ENCODE data around the gene C1QTNF7. TPM values are rescaled to one million over a fixed set of nuclear protein-coding genes. Genes with fewer than 3 reads are reported as not detected.

The C1QTNF7 gene
- total and polyA plus RNA-seq, 8 donors = 2.1 to 17.8 (median 14.8) TPM

- Histone ChIP-seq H3K4me3 (no peak overlapping the region), H3K27ac (no peak overlapping the region), H3K27me3 (no peaks in the 10 kb centered on the region), H3K36me3 (no peaks in the 10 kb centered on the region), H3K9me3 (no peaks in the 10 kb centered on the region), H3K4me1 (peaks cover 0 to 6% of the 10 kb centered on the region in 2 donors)
- no peak for TF ChIP-seq CTCF (IDR thresholded peaks at IDR 0.05)
- intact Hi-C loops (cut with DNase I) = no loop called here
- ATAC-seq = peak; percentile 89
- no peak for DNase-seq
Measured at GRCh38 chr4:15382669-15383273, 45.1 kb upstream of the C1QTNF7 start.

GRCh38 chr4:15385515-15385914 is 42.3 kb upstream of the C1QTNF7 start:
- Histone ChIP-seq H3K9me3 (no peaks in the 10 kb centered on the region), H3K4me1 (no peaks in the 10 kb centered on the region), H3K36me3 (no peaks in the 10 kb centered on the region), H3K4me3 (no peak overlapping the region), H3K27me3 (no peaks in the 10 kb centered on the region), H3K27ac (no peak overlapping the region)
- DNase-seq (no peak), ATAC-seq (no peak)
- intact Hi-C loops (cut with DNase I) = no loop called here
- no peak for TF ChIP-seq CTCF (IDR thresholded peaks at IDR 0.05)

- no peaks in the 10 kb centered on the region for H3K36me3 ChIP-seq
- DNase-seq (no peak), ATAC-seq (no peak)
- no peaks in the 10 kb centered on the region for H3K9me3 ChIP-seq
- no peak for TF ChIP-seq CTCF (IDR thresholded peaks at IDR 0.05)
- H3K4me1 ChIP-seq = no peaks in the 10 kb centered on the region
- H3K27ac ChIP-seq = no peak overlapping the region
- no peak overlapping the region for H3K4me3 ChIP-seq
- intact Hi-C loops (cut with DNase I) = no loop called here
- H3K27me3 ChIP-seq = no peaks in the 10 kb centered on the region
Measured at GRCh38 chr4:15385928-15386327, 41.9 kb upstream of the C1QTNF7 start.

GRCh38 chr4:15390494-15390893 is 37.3 kb upstream of the C1QTNF7 start:
- Histone ChIP-seq H3K27ac (no peak overlapping the region), H3K4me1 (no peaks in the 10 kb centered on the region), H3K27me3 (no peaks in the 10 kb centered on the region), H3K36me3 (no peaks in the 10 kb centered on the region), H3K4me3 (no peak overlapping the region), H3K9me3 (no peaks in the 10 kb centered on the region)
- ATAC-seq (no peak), DNase-seq (no peak)
- no peak for TF ChIP-seq CTCF (IDR thresholded peaks at IDR 0.05)
- intact Hi-C loops (cut with DNase I) = loop anchor here in 1 of 2 donors (10.0 kb wide), 1 partner anchor 156 kb away; no protein-coding TSS in a partner anchor

GRCh38 chr4:15392053-15392805 is 35.6 kb upstream of the C1QTNF7 start:
- Histone ChIP-seq H3K4me1 (no peaks in the 10 kb centered on the region), H3K4me3 (no peak overlapping the region), H3K36me3 (no peaks in the 10 kb centered on the region), H3K27ac (no peak overlapping the region), H3K27me3 (no peaks in the 10 kb centered on the region), H3K9me3 (no peaks in the 10 kb centered on the region)
- no peak for TF ChIP-seq CTCF (IDR thresholded peaks at IDR 0.05)
- intact Hi-C loops (cut with DNase I) = loop anchor here in 1 of 2 donors (10.0 kb wide), 1 partner anchor 157 kb away; no protein-coding TSS in a partner anchor
- DNase-seq (no peak), ATAC-seq (no peak)
